ENCODE measurements around the gene LARP4B.

Gene LARP4B

GRCh38 chr10:920450-920849 is 11.1 kb downstream of the LARP4B start:
- Histone ChIP-seq H3K36me3 (replicated peaks; ENCODE audit: insufficient read depth, low read length) (no peaks in the 10 kb centered on the region; the same call in 1 of the 2 replicates), H3K27me3 (replicated peaks; ENCODE audit: insufficient read depth, low read length) (no peaks in the 10 kb centered on the region), H3K79me2 (ENCODE audit: low read length) (peaks cover 100% of the 10 kb centered on the region), H3K9me2 (replicated peaks; ENCODE audit: insufficient read depth, low read length) (no peaks in the 10 kb centered on the region), H3F3A (ENCODE audit: insufficient read depth, low read length) (no peaks in the 10 kb centered on the region), H3K4me3 (ENCODE audit: low read length) (no peak overlapping the region), H3K4me1 (ENCODE audit: low read length) (no peaks in the 10 kb centered on the region), H3K9ac (ENCODE audit: low read length) (no peak overlapping the region), H4K20me1 (ENCODE audit: insufficient read depth, low read length) (peaks cover 85% of the 10 kb centered on the region), H2AFZ (ENCODE audit: low read length) (no peak overlapping the region), H3K27ac (ENCODE audit: low read length) (no peak overlapping the region), H3K9me3 (replicated peaks; ENCODE audit: insufficient read depth, low read length) (no peaks in the 10 kb centered on the region), H3K4me2 (ENCODE audit: low read depth, low read length) (no peak overlapping the region)
- DNase-seq, result no peak
- no peak for TF ChIP-seq EZH2 (optimal IDR thresholded peaks at IDR 0.05; ENCODE audit: low read depth, low read length)

- Histone ChIP-seq H3F3A (ENCODE audit: insufficient read depth, low read length) (no peaks in the 10 kb centered on the region), H3K79me2 (ENCODE audit: low read length) (peaks cover 100% of the 10 kb centered on the region), H3K36me3 (replicated peaks; ENCODE audit: insufficient read depth, low read length) (no peaks in the 10 kb centered on the region; the same call in 1 of the 2 replicates), H4K20me1 (ENCODE audit: insufficient read depth, low read length) (peaks cover 80% of the 10 kb centered on the region), H3K27ac (ENCODE audit: low read length) (no peak overlapping the region), H3K4me1 (ENCODE audit: low read length) (no peaks in the 10 kb centered on the region), H3K9me3 (replicated peaks; ENCODE audit: insufficient read depth, low read length) (no peaks in the 10 kb centered on the region), H3K4me2 (ENCODE audit: low read depth, low read length) (no peak overlapping the region), H3K27me3 (replicated peaks; ENCODE audit: insufficient read depth, low read length) (no peaks in the 10 kb centered on the region), H3K9ac (ENCODE audit: low read length) (no peak overlapping the region), H3K9me2 (replicated peaks; ENCODE audit: insufficient read depth, low read length) (no peaks in the 10 kb centered on the region), H3K4me3 (ENCODE audit: low read length) (no peak overlapping the region), H2AFZ (ENCODE audit: low read length) (no peak overlapping the region)
- no peak for DNase-seq
- TF ChIP-seq EZH2 (optimal IDR thresholded peaks at IDR 0.05; ENCODE audit: low read depth, low read length) (no peak), EZH2phosphoT487 (IDR thresholded peaks at IDR 0.05; ENCODE audit: low read length) (no peak), CTCF (IDR thresholded peaks at IDR 0.05; ENCODE audit: low read length) (no peak)
Observed at GRCh38 chr10:919481-919880, 12.0 kb downstream of the LARP4B start.

GRCh38 chr10:917999-918398 is 13.5 kb downstream of the LARP4B start:
- peaks cover 100% of the 10 kb centered on the region for H3K79me2 ChIP-seq (ENCODE audit: low read length)
- H3K4me1 ChIP-seq (ENCODE audit: low read length), result no peaks in the 10 kb centered on the region
- peaks cover 65% of the 10 kb centered on the region for H4K20me1 ChIP-seq (ENCODE audit: insufficient read depth, low read length)
- no peak overlapping the region for H3K4me2 ChIP-seq (ENCODE audit: low read depth, low read length)
- H3K27me3 ChIP-seq (replicated peaks; ENCODE audit: insufficient read depth, low read length), result no peaks in the 10 kb centered on the region
- H3K4me3 ChIP-seq (ENCODE audit: low read length), result no peak overlapping the region
- H3K9ac ChIP-seq (ENCODE audit: low read length), result no peak overlapping the region
- no peaks in the 10 kb centered on the region for H3F3A ChIP-seq (ENCODE audit: insufficient read depth, low read length)
- H3K27ac ChIP-seq (ENCODE audit: low read length), result no peak overlapping the region
- no peak for DNase-seq
- H3K36me3 ChIP-seq (replicated peaks; ENCODE audit: insufficient read depth, low read length), result no peaks in the 10 kb centered on the region; the same call in 1 of the 2 replicates
- TF ChIP-seq EZH2phosphoT487 (IDR thresholded peaks at IDR 0.05; ENCODE audit: low read length) (no peak), CTCF (IDR thresholded peaks at IDR 0.05; ENCODE audit: low read length) (no peak), EZH2 (optimal IDR thresholded peaks at IDR 0.05; ENCODE audit: low read depth, low read length) (no peak)
- no peaks in the 10 kb centered on the region for H3K9me2 ChIP-seq (replicated peaks; ENCODE audit: insufficient read depth, low read length)
- no peak overlapping the region for H2AFZ ChIP-seq (ENCODE audit: low read length)
- H3K9me3 ChIP-seq (replicated peaks; ENCODE audit: insufficient read depth, low read length), result no peaks in the 10 kb centered on the region

- Histone ChIP-seq H2AFZ (ENCODE audit: low read length) (no peak overlapping the region), H3K9ac (ENCODE audit: low read length) (no peak overlapping the region), H3K9me2 (replicated peaks; ENCODE audit: insufficient read depth, low read length) (no peaks in the 10 kb centered on the region), H3K27ac (ENCODE audit: low read length) (no peak overlapping the region), H4K20me1 (ENCODE audit: insufficient read depth, low read length) (peaks cover 60% of the 10 kb centered on the region), H3K4me3 (ENCODE audit: low read length) (no peak overlapping the region), H3K36me3 (replicated peaks; ENCODE audit: insufficient read depth, low read length) (no peaks in the 10 kb centered on the region; the same call in 1 of the 2 replicates), H3F3A (ENCODE audit: insufficient read depth, low read length) (no peaks in the 10 kb centered on the region), H3K79me2 (ENCODE audit: low read length) (peaks cover 100% of the 10 kb centered on the region), H3K4me2 (ENCODE audit: low read depth, low read length) (no peak overlapping the region), H3K9me3 (replicated peaks; ENCODE audit: insufficient read depth, low read length) (no peaks in the 10 kb centered on the region), H3K4me1 (ENCODE audit: low read length) (no peaks in the 10 kb centered on the region), H3K27me3 (replicated peaks; ENCODE audit: insufficient read depth, low read length) (no peaks in the 10 kb centered on the region)
- TF ChIP-seq EZH2 (optimal IDR thresholded peaks at IDR 0.05; ENCODE audit: low read depth, low read length), result no peak
- no peak for TF ChIP-seq CTCF (IDR thresholded peaks at IDR 0.05; ENCODE audit: low read length)
- no peak for TF ChIP-seq EZH2phosphoT487 (IDR thresholded peaks at IDR 0.05; ENCODE audit: low read length)
- no peak for DNase-seq
Observed at GRCh38 chr10:917416-917720, 14.1 kb downstream of the LARP4B start.

Measured in MM.1S (cell line).